Muscle of leg (tissue), 11 donors: Measurements from ENCODE around the gene NEK3. TPM values are rescaled to one million over a fixed set of nuclear protein-coding genes. Genes with fewer than 3 reads are reported as not detected.
"Not testable (repeated sequence)": the region's sequence is repeated elsewhere in the genome, so short reads cannot be mapped to it uniquely, and the experiment has no call there.

Experiments
- DNase-seq: peaks from one replicate; pipeline ENCODE4 v3.0.0; 2013
- H3K27ac ChIP-seq: one replicate; pipeline ENCODE4 v1.5.1; 2013; ENCODE audit warnings: mild to moderate bottlenecking, low read length, control low read depth
- H3K27me3 ChIP-seq: one replicate; pipeline ENCODE4 v1.6.1; 2013; ENCODE audit warnings: low read length; ENCODE audit not compliant: control insufficient read depth, insufficient read depth
- H3K36me3 ChIP-seq: one replicate; pipeline ENCODE4 v1.6.1; 2013; ENCODE audit warnings: low read length; ENCODE audit not compliant: control insufficient read depth, insufficient read depth
- H3K4me1 ChIP-seq: one replicate; pipeline ENCODE4 v1.6.1; 2013; ENCODE audit warnings: low read length; ENCODE audit not compliant: control insufficient read depth, insufficient read depth
- H3K4me3 ChIP-seq: one replicate; pipeline ENCODE4 v1.5.1; 2013; ENCODE audit warnings: low read length, control low read depth
- H3K9me3 ChIP-seq: replicated peaks from 2 replicates; pipeline ENCODE4 v1.6.1; 2013; ENCODE audit warnings: low read depth, low read length; ENCODE audit not compliant: control insufficient read depth
- WGBS: methylation state at CpG from one replicate; pipeline ENCODE4 v1.1.5; 2013; ENCODE audit warnings: missing lambda C conversion rate; ENCODE audit not compliant: insufficient coverage; 5-methylcytosine and 5-hydroxymethylcytosine counted together
- polyA plus RNA-seq, 8 donors: library from polyadenylated mRNA; unstranded; fragments of 120-200 nt; gene quantifications; one replicate each; pipeline versions ENCODE4 v1.2.1 to v1.2.3, GENCODE V29; 2013; ENCODE audit warnings: inconsistent platforms in 1 of 8, low replicate concordance in 1 of 8; ENCODE audit not compliant: insufficient read length in 8 of 8, insufficient read depth in 1 of 8
- total RNA-seq: library from RNA; stranded (reverse); fragments of 120-200 nt; gene quantifications from one replicate; pipeline ENCODE4 v1.2.4, GENCODE V29; 2013

Gene NEK3
- total and polyA plus RNA-seq, 9 donors: 8.4 to 22.4 (median 18.9) TPM

DNA sequence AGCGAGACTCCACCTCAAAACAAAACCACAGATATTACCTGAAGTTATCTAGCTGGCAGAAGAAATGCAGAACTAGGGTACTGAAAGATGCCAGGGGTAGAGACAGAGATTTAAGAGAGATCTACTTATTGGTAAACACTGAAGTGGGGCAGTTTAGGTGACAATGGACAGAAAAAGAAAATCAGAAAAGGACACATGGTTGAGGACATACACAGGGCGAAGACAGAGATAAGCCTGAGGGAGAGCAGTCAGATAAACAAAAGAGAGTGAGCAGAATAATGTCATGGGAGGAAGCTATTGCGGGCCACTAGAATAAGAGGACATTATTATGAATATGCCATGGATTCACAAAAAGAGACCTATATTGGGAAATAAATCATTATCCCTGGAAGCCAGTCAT is 33.9 kb downstream of the NEK3 start:
- Histone ChIP-seq H3K36me3 (no peaks in the 10 kb centered on the region), H3K4me3 (no peak overlapping the region), H3K4me1 (peaks cover 13% of the 10 kb centered on the region), H3K27me3 (no peaks in the 10 kb centered on the region), H3K9me3 (no peaks in the 10 kb centered on the region), H3K27ac (no peak overlapping the region)
- no peak for DNase-seq
- WGBS: 77% methylated on average over 1 of the region's 3 CpGs

DNA sequence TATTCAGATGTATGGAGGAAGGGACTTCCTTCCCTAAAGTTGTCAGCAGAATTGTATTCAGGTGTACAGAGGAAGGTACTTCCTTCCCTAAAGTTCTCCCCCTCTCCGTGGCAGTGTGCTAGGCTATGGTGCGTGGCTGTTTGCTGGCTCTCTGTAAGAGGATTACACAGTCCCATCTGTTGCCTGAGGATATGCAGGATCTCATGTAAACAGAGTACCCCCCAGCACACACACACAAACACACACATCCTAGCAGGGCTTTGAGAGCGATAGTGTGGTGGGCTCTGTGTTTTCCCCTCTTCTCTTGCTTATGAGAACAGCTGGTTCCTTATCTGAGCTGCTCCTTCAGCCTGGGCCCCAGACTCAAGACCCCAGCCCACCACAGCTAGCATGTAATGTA is 40.8 kb downstream of the NEK3 start:
- Histone ChIP-seq H3K4me1 (no peaks in the 10 kb centered on the region), H3K27me3 (no peaks in the 10 kb centered on the region), H3K36me3 (no peaks in the 10 kb centered on the region), H3K27ac (no peak overlapping the region), H3K4me3 (no peak overlapping the region), H3K9me3 (no peaks in the 10 kb centered on the region)
- DNase-seq: no peak
- WGBS: no CpG with 5 or more reads among the region's 3 CpGs

DNA sequence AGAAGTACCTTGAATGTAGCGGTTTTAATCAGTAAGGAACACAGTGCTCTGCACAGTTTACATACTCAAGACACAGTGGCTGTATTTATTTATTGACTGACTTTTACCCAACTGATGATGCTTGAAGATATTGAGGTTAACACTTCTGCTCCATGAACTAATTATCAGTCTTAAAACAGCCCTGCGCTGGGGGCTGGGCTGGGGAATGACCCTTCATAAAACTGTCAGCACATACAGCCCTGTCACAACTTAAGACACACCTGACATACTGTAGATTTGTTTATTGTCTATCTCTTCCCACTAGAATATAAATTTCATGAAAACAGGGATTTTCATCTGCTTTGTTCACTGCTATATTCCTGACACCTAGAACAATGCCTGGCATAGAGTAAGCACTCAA is 41.3 kb downstream of the NEK3 start:
- no CpG with 5 or more reads among the region's 2 CpGs for WGBS
- no peak for DNase-seq
- Histone ChIP-seq H3K27ac (no peak overlapping the region), H3K4me3 (no peak overlapping the region), H3K27me3 (no peaks in the 10 kb centered on the region), H3K9me3 (no peaks in the 10 kb centered on the region), H3K36me3 (no peaks in the 10 kb centered on the region), H3K4me1 (no peaks in the 10 kb centered on the region)

DNA sequence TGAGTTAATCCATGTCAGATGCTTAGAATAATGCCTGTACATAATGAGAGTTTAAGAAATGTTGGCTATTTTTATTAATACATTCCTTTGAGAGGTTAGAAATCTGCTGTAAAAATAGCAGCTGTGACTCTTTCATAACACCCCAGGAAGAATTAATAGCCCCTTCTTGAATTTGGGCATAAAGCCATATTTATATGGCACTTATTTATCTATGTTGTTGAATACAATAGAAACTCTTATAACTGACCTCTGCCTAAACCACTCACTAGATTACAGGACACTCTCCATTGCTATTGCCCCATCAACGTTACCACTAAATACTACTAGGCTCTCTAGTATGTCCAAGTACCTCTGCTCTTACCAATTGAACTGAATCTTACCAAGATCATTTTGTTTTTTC is 46.8 kb downstream of the NEK3 start:
- no peaks in the 10 kb centered on the region for H3K9me3 ChIP-seq
- no peaks in the 10 kb centered on the region for H3K27me3 ChIP-seq
- no peaks in the 10 kb centered on the region for H3K36me3 ChIP-seq
- DNase-seq: no peak
- no CpG with 5 or more reads among the region's 1 CpG for WGBS
- no peak overlapping the region for H3K4me3 ChIP-seq
- H3K27ac ChIP-seq: no peak overlapping the region
- no peaks in the 10 kb centered on the region for H3K4me1 ChIP-seq

DNA sequence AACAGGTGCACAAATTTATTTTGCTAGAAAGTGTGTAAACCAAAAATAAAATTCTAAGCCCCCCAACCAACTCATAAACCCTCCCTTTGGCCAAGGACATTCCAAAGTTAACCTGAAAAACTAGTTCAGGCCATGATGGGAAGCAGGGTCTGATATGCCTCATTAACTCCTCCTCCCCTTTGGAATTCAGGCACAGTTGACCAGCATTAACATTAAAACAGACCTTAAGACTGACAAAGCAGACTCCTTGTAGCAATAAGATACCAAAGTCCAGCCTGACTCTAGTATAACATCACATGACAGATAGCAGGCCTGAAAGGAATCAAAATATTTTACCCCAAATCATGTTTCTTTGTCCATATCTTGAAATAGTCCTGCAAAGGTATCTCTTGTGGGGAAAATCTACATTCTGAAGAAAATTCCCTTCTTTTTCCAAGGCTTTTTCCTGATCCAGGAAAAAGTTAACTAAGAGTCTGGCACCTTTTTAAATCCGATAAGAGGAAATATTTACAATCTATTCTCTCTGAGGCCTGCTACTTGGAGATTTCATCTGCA is 50.2 kb downstream of the NEK3 start:
- no peak overlapping the region for H3K27ac ChIP-seq
- 100% methylated on average over 1 of the region's 1 CpG for WGBS
- no peaks in the 10 kb centered on the region for H3K27me3 ChIP-seq
- DNase-seq: no peak
- H3K9me3 ChIP-seq: no peaks in the 10 kb centered on the region
- no peaks in the 10 kb centered on the region for H3K36me3 ChIP-seq
- H3K4me1 ChIP-seq: no peaks in the 10 kb centered on the region
- H3K4me3 ChIP-seq: no peak overlapping the region

DNA sequence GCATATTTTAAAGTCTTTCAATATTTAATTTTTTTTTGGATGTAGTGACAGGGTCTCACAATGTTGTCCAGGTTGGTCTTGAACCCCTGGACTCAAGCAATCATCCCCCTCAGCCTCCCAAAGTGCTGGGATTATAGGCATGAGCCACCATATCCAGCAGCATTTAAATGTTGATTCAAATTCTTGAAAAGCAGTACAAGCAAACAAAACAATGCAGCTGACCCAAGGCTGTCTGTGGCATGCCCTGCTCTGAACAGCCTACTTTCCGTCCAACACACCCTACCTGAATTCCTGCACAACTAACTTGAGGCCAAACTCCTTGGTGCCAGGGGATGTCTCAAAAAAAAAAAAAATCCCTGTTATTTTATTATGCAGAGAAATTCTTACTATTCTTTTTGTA is 53.6 kb downstream of the NEK3 start:
- Histone ChIP-seq H3K9me3 (no peaks in the 10 kb centered on the region), H3K36me3 (no peaks in the 10 kb centered on the region), H3K27ac (no peak overlapping the region), H3K4me3 (no peak overlapping the region), H3K27me3 (no peaks in the 10 kb centered on the region), H3K4me1 (no peaks in the 10 kb centered on the region)
- no peak for DNase-seq
- no CpG with 5 or more reads among the region's 1 CpG for WGBS

DNA sequence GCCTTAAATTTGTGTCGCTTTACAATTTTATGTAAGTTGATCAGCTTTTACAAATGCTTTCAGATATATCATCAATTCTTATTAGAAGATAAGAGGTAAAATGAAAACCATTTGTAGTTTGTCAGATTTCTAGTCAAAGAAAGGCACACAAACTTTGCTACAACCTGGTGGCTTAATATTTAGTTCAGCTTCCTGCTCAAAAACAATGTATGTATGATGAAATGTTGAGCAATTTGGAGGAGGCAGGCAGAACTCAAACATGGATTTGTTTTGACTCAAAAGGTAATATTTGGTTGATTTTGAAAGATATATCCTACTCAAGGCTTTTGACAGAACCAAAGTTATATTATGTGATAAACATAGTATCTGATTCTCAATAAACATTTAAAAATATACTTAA is 54.8 kb downstream of the NEK3 start:
- H3K36me3 ChIP-seq: no peaks in the 10 kb centered on the region
- H3K27ac ChIP-seq: no peak overlapping the region
- DNase-seq: no peak
- H3K9me3 ChIP-seq: no peaks in the 10 kb centered on the region
- no peaks in the 10 kb centered on the region for H3K27me3 ChIP-seq
- H3K4me1 ChIP-seq: no peaks in the 10 kb centered on the region
- WGBS: no CpG with 5 or more reads among the region's 1 CpG
- H3K4me3 ChIP-seq: no peak overlapping the region

DNA sequence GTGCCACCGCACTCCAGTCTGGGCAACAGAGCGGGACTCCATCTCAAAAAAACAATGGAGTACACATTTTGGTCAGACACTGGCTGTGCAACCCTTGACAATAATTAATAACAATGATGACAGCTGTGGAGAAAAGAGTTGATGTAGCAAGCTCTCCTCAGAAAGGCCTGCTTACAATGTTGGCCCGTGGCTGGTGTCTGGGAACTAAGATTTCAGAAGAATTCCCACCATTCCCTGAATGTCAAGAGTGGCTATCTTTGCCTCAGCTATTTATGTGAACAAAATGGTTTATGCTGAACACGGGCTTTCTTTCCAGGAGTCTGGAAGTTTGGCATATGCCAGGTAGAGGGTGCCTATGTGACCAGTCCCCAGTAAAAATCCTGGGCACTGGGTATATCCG is 56.0 kb downstream of the NEK3 start:
- H3K27me3 ChIP-seq: no peaks in the 10 kb centered on the region
- no peak overlapping the region for H3K4me3 ChIP-seq
- H3K36me3 ChIP-seq: no peaks in the 10 kb centered on the region
- H3K27ac ChIP-seq: no peak overlapping the region
- no peaks in the 10 kb centered on the region for H3K9me3 ChIP-seq
- 100% methylated on average over 1 of the region's 5 CpGs for WGBS
- DNase-seq: no peak
- no peaks in the 10 kb centered on the region for H3K4me1 ChIP-seq

DNA sequence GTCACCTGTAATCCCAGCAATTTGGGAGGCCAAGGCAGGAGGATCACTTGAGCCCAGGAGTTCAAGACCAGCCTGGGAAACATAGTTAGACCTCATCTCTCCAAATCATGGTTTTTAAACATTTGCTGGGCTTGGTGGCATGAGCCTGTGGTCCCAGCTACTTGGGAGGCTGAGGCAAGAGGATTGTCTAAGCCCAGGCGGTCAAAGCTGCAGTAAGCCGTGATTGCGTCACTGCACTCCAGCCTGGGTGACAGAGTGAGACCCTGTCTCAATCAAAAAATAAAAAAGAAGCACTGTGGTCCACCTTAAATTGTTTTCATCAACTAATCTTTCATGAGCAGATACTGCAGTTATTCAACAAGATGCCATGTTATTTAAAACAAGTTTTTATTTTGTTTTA is 57.0 kb downstream of the NEK3 start:
- 100% methylated on average over 2 of the region's 3 CpGs for WGBS

DNA sequence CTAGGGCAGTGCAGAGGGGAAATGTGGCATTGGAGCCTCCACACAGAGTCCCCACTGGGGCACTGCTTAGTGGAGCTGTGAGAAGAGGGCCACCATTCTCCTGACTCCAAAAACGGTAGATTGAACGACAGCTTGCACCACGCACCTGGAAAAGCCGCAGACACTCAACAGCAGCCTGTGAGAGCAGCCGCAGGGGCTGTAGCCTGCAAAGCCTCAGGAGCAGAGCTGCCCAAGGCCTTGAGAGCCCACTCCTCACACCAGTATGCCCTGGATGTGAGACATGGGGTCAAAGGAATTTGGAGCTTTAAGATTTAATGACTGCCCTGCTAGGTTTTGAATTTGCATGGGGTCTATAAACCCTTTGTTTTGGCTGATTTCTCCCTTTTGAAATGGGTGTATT is 62.2 kb downstream of the NEK3 start:
- WGBS: 72% methylated on average over 5 of the region's 5 CpGs
- Histone ChIP-seq H3K9me3 (no peaks in the 10 kb centered on the region), H3K36me3 (no peaks in the 10 kb centered on the region)

More for the DNA sequence above, 57.0 kb downstream of the NEK3 start:
- DNase-seq, H3K4me1 ChIP-seq, H3K27me3 ChIP-seq, H3K36me3 ChIP-seq, H3K27ac ChIP-seq, H3K4me3 ChIP-seq, H3K9me3 ChIP-seq: not testable (repeated sequence)

DNA sequence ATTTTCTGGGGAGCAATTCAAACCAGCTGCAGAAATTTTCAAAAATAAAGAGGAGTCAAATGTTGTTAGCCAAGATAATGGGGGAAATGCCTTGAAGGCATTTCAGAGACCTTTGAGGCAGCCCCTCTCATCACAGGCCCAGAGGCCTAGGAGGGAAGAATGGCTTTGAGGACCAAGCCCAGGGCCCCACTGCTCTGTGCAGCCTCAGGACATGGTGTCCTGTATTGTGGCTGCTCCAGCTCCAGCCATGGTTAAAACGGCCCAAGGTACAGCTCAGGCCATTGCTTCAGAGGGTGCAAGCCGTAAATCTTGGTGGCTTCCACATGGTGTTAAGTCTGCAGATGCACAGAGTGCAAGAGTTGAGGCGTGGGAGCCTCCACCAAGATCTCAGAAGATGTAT is 62.6 kb downstream of the NEK3 start:
- DNase-seq: no peak
- H3K36me3 ChIP-seq: no peaks in the 10 kb centered on the region
- no peaks in the 10 kb centered on the region for H3K4me1 ChIP-seq
- no peaks in the 10 kb centered on the region for H3K9me3 ChIP-seq
- WGBS: 80% methylated on average over 1 of the region's 3 CpGs
- no peak overlapping the region for H3K4me3 ChIP-seq
- H3K27ac ChIP-seq: no peak overlapping the region
- H3K27me3 ChIP-seq: no peaks in the 10 kb centered on the region

More for the DNA sequence above, 62.2 kb downstream of the NEK3 start:
- Histone ChIP-seq H3K27ac (no peak overlapping the region), H3K4me1 (no peaks in the 10 kb centered on the region), H3K4me3 (no peak overlapping the region), H3K27me3 (no peaks in the 10 kb centered on the region)
- DNase-seq: no peak
